ENCODE results near the gene OR5A1.

Gene OR5A1

GRCh38 chr11:59459916-59460315 is 23.6 kb downstream of the OR5A1 start:
- no peak for ATAC-seq

DNA sequence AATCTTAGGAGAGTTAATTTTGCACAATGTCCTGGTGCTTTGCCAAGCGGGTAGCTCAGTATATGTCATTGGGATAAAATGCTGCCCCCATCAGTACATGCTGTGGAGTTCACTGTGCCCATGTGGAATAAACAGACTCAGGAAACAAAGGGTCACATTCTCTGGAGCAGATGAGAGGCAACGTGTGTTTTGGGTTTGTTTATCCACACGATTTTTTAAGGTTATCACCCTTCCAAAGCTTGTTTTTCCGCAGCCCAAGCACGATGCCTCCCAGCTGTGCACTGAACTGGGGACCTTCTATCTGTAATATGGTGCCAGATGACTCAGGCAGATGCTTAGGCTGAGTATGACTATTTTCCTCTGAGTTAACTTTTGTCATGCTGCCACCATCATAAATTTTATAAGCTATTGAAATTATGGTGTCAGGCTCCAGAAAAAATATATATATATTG is 26.9 kb downstream of the OR5A1 start:
- no peak for ATAC-seq
- TF ChIP-seq ESRRG (CRISPR knock-in tag; IDR thresholded peaks at IDR 0.05), result no peak
- TF ChIP-seq ZNF8 (CRISPR knock-in tag; IDR thresholded peaks at IDR 0.05), result no peak
- no peak for TF ChIP-seq ZNF565 (CRISPR knock-in tag; conservative IDR thresholded peaks at IDR 0.05; ENCODE audit: low read depth)
- no peak for TF ChIP-seq TCF4 (CRISPR knock-in tag; IDR thresholded peaks at IDR 0.05; ENCODE audit: borderline replicate concordance)
- no peak for TF ChIP-seq PATZ1 (CRISPR knock-in tag; IDR thresholded peaks at IDR 0.05; ENCODE audit: borderline replicate concordance)
- no peak for TF ChIP-seq BACH2 (CRISPR knock-in tag; IDR thresholded peaks at IDR 0.05; ENCODE audit: borderline replicate concordance)
- no peak for TF ChIP-seq ZNF70 (CRISPR knock-in tag; IDR thresholded peaks at IDR 0.05)
- TF ChIP-seq PPARA (CRISPR knock-in tag; IDR thresholded peaks at IDR 0.05; ENCODE audit: borderline replicate concordance), result no peak
- no peak for TF ChIP-seq ARNTL (CRISPR knock-in tag; IDR thresholded peaks at IDR 0.05; ENCODE audit: borderline replicate concordance, low read depth)
- no peak for TF ChIP-seq RARB (CRISPR knock-in tag; IDR thresholded peaks at IDR 0.05)
- TF ChIP-seq ZC3H10 (CRISPR knock-in tag; IDR thresholded peaks at IDR 0.05), result no peak

More at GRCh38 chr11:59459916-59460315, 23.6 kb downstream of the OR5A1 start:
- TF ChIP-seq ZNF565 (CRISPR knock-in tag; conservative IDR thresholded peaks at IDR 0.05; ENCODE audit: low read depth), result no peak
- TF ChIP-seq ARNTL (CRISPR knock-in tag; IDR thresholded peaks at IDR 0.05; ENCODE audit: borderline replicate concordance, low read depth), result no peak
- no peak for TF ChIP-seq ISL1 (CRISPR knock-in tag; IDR thresholded peaks at IDR 0.05)
- TF ChIP-seq ZFP30 (CRISPR knock-in tag; IDR thresholded peaks at IDR 0.05), result no peak
- TF ChIP-seq PATZ1 (CRISPR knock-in tag; IDR thresholded peaks at IDR 0.05; ENCODE audit: borderline replicate concordance), result no peak
- TF ChIP-seq TOX (CRISPR knock-in tag; IDR thresholded peaks at IDR 0.05; ENCODE audit: borderline replicate concordance), result no peak
- no peak for TF ChIP-seq SNAI2 (CRISPR knock-in tag; IDR thresholded peaks at IDR 0.05)
- no peak for TF ChIP-seq CSRNP3 (CRISPR knock-in tag; IDR thresholded peaks at IDR 0.05)
- no peak for TF ChIP-seq RARB (CRISPR knock-in tag; IDR thresholded peaks at IDR 0.05)
- TF ChIP-seq ZNF70 (CRISPR knock-in tag; IDR thresholded peaks at IDR 0.05), result no peak
- TF ChIP-seq BACH2 (CRISPR knock-in tag; IDR thresholded peaks at IDR 0.05; ENCODE audit: borderline replicate concordance), result no peak

DNA sequence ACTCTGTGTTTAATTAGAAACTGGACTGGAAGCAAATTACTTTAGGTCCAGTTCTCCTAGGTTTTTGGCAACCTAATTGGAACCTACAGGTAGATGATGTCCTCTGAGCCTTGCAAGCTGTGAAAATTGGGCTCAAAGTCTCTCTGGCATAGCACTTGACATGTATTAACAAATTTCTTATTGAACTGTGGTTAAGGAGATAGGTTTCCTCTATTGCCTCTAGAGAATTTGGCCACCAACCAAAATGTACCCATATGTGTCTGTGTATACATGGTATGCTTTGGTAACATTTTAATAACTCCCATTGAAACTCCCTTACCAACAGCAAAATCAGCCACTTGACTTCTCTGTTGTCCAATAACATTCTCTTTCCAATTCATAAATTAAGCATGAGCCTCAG is 36.7 kb downstream of the OR5A1 start, which contains the start of gene OR4D10:
OR4D10 (plus strand) TSS at position 301 of the 400 bp plus-strand sequence. CDS start 4,115 bp downstream, outside the sequence.
- TF ChIP-seq ZNF70 (CRISPR knock-in tag; IDR thresholded peaks at IDR 0.05) (no peak), TCF4 (CRISPR knock-in tag; IDR thresholded peaks at IDR 0.05; ENCODE audit: borderline replicate concordance) (no peak)
- ATAC-seq, result no peak

DNA sequence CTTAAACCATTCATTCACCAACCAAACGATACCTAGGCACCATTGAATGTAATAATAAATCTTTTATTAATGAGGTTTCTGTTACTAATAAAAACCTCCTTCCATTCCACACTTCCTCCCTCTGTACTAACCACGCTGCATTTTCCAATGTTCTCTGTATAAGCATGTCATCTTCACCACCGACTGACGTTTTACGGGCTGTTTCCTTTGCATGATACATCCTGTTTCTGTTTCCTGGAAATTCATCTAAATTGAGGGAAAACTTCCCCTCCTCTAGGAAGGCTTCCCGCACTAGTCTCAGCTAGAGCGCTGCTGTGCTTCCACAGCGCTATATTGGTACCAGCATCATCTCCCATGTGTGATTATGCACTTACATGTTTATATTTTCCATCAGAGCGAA is 38.9 kb downstream of the OR5A1 start:
- no peak for ATAC-seq
- no peak for TF ChIP-seq CSRNP3 (CRISPR knock-in tag; IDR thresholded peaks at IDR 0.05)
- no peak for TF ChIP-seq ISL1 (CRISPR knock-in tag; IDR thresholded peaks at IDR 0.05)
- TF ChIP-seq POU6F1 (CRISPR knock-in tag; IDR thresholded peaks at IDR 0.05; ENCODE audit: borderline replicate concordance, low read depth), result no peak
- no peak for TF ChIP-seq ZFP30 (CRISPR knock-in tag; IDR thresholded peaks at IDR 0.05)
- TF ChIP-seq ZFP3 (CRISPR knock-in tag; IDR thresholded peaks at IDR 0.05), result no peak
- no peak for TF ChIP-seq OSR1 (CRISPR knock-in tag; IDR thresholded peaks at IDR 0.05)
- TF ChIP-seq ZNF565 (CRISPR knock-in tag; conservative IDR thresholded peaks at IDR 0.05; ENCODE audit: low read depth), result no peak
- no peak for TF ChIP-seq TCF4 (CRISPR knock-in tag; IDR thresholded peaks at IDR 0.05; ENCODE audit: borderline replicate concordance)
- TF ChIP-seq GLIS3 (CRISPR knock-in tag; IDR thresholded peaks at IDR 0.05), result no peak
- TF ChIP-seq ZC3H10 (CRISPR knock-in tag; IDR thresholded peaks at IDR 0.05), result no peak
- no peak for TF ChIP-seq PPARA (CRISPR knock-in tag; IDR thresholded peaks at IDR 0.05; ENCODE audit: borderline replicate concordance)
- no peak for TF ChIP-seq BACH2 (CRISPR knock-in tag; IDR thresholded peaks at IDR 0.05; ENCODE audit: borderline replicate concordance)
- no peak for TF ChIP-seq ESRRG (CRISPR knock-in tag; IDR thresholded peaks at IDR 0.05)
- no peak for TF ChIP-seq ZNF70 (CRISPR knock-in tag; IDR thresholded peaks at IDR 0.05)
- TF ChIP-seq SNAI2 (CRISPR knock-in tag; IDR thresholded peaks at IDR 0.05), result no peak
- no peak for TF ChIP-seq PATZ1 (CRISPR knock-in tag; IDR thresholded peaks at IDR 0.05; ENCODE audit: borderline replicate concordance)
- no peak for TF ChIP-seq CSDC2 (CRISPR knock-in tag; IDR thresholded peaks at IDR 0.05)

Measured in SK-N-SH treated with all-trans-retinoic acid at 6 μM for 48 hours (cell line).